Fibroblast of lung (primary cell): ENCODE results near the gene OR2T10. TPM values are rescaled to one million over a fixed set of nuclear protein-coding genes. Genes with fewer than 3 reads are reported as not detected.
"Not testable (repeated sequence)": the region's sequence is repeated elsewhere in the genome, so short reads cannot be mapped to it uniquely, and the experiment has no call there.

Experiments used
- DNase-seq, 2 donors: peaks; one replicate each; pipeline versions ENCODE4 v3.0.0 to v3.0.0-alpha.2; 2010; ENCODE audit warnings: low read depth in 2 of 2
- H2AFZ ChIP-seq: 2 replicates; pipeline ENCODE4 v1.5.1; 2012; ENCODE audit warnings: low read length, control low read depth, inconsistent platforms
- H3K27ac ChIP-seq: 2 replicates; pipeline ENCODE4 v1.5.1; 2011; ENCODE audit warnings: low read length, control low read depth; ENCODE audit not compliant: insufficient read depth
- H3K27me3 ChIP-seq: 2 replicates; pipeline ENCODE4 v1.5.1; 2011; ENCODE audit warnings: mild to moderate bottlenecking, low read length; ENCODE audit not compliant: control insufficient read depth, insufficient read depth
- H3K36me3 ChIP-seq: 2 replicates; pipeline ENCODE4 v1.5.1; 2011; ENCODE audit warnings: low read length; ENCODE audit not compliant: control insufficient read depth, insufficient read depth
- H3K4me1 ChIP-seq: 2 replicates; pipeline ENCODE4 v1.5.1; 2011; ENCODE audit warnings: low read length; ENCODE audit not compliant: control insufficient read depth, insufficient read depth; ENCODE audit errors: extremely low read depth
- H3K4me2 ChIP-seq: 2 replicates; pipeline ENCODE4 v1.5.1; 2011; ENCODE audit warnings: low read length, control low read depth; ENCODE audit not compliant: insufficient read depth; ENCODE audit errors: extremely low read depth
- H3K4me3 ChIP-seq, 4 experiments: fragments of 200-600 bp in 1 of 4; sonication (generic) in 1 of 4; replicated peaks in 1 of 4; 2 replicates each; pipeline ENCODE4 v1.5.1; 2011 to 2016; ENCODE audit warnings: low read length in 4 of 4, low read depth in 3 of 4, mild to moderate bottlenecking in 3 of 4, control low read depth in 2 of 4, inconsistent platforms in 1 of 4, mixed read lengths in 1 of 4; ENCODE audit not compliant: insufficient read depth in 1 of 4; ENCODE audit errors: control extremely low read depth in 1 of 4
- H3K79me2 ChIP-seq: 2 replicates; pipeline ENCODE4 v1.5.1; 2012; ENCODE audit warnings: mild to moderate bottlenecking, low read length, inconsistent platforms; ENCODE audit not compliant: control insufficient read depth, insufficient read depth
- H3K9ac ChIP-seq: 2 replicates; pipeline ENCODE4 v1.5.1; 2011; ENCODE audit warnings: mild to moderate bottlenecking, low read length, control low read depth; ENCODE audit not compliant: insufficient read depth
- H3K9me3 ChIP-seq: 2 replicates; pipeline ENCODE4 v1.5.1; 2012; ENCODE audit warnings: low read depth, low read length; ENCODE audit not compliant: control insufficient read depth, insufficient read depth
- H4K20me1 ChIP-seq: 2 replicates; pipeline ENCODE4 v1.5.1; 2011; ENCODE audit warnings: low read length; ENCODE audit not compliant: control insufficient read depth, insufficient read depth; ENCODE audit errors: extremely low read depth
- polyA plus RNA-seq, 2 donors: library from polyadenylated mRNA; depleted of rRNA in 1 of 2; stranded (reverse) in 1 of 2; unstranded in 1 of 2; fragments of >200 nt; gene quantifications; 2 replicates each; pipeline ENCODE4 v1.2.1, GENCODE V29; 2011 to 2012; ENCODE audit warnings: missing spikeins in 1 of 2
- total RNA-seq: library from RNA; depleted of rRNA; stranded (reverse); fragments of >200 nt; gene quantifications from 2 replicates; pipeline ENCODE4 v1.2.1, GENCODE V29; 2014

The OR2T10 gene
- total and polyA plus RNA-seq, 2 donors (not counting 1 experiment from before 2014, with no cell fraction given), result not detected

DNA sequence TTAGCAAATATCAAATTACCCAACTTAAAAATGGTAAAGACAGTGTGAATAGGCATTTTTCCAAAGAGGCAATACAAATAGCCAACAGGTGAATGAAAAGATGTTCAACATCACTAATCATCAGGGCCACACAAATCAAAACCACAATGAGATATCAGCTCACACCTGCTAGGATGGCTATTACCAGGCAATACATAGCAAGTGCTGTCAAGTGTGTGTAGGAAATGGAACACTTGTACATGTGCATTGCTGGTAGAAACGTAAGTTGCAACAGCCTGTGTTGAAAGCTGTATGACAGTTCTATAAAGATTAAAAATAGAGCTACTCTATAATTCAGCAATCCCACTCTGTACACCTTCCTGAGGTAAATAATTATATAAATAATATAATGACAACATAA lies 25.5 kb downstream of the OR2T10 start:
- not testable (repeated sequence) for DNase-seq, H3K4me2 ChIP-seq, H3K4me1 ChIP-seq, H3K79me2 ChIP-seq, H3K4me3 ChIP-seq, H3K9me3 ChIP-seq, H3K9ac ChIP-seq, H3K27ac ChIP-seq, H3K36me3 ChIP-seq, H3K27me3 ChIP-seq, H4K20me1 ChIP-seq, H2AFZ ChIP-seq

DNA sequence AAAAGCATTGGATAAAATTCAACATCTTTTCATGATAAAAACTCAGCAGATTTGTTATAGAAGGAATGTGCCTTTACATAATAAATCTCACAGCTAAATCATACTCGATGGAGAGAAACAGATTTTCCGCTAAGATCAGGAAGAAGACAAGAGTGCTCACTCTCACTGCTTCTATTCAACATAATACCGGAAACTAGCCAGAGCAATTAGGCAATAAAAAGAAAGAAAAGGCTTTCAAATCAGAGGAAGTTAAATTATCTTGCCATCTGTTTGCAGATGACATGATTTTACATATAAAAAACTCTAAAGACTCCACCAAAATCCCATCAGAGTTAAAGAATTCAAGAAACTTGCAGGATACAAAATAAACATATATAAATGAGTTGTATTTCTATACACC lies 26.7 kb downstream of the OR2T10 start:
- DNase-seq, H3K4me1 ChIP-seq, H4K20me1 ChIP-seq, H3K4me2 ChIP-seq, H2AFZ ChIP-seq, H3K36me3 ChIP-seq, H3K27me3 ChIP-seq, H3K27ac ChIP-seq, H3K79me2 ChIP-seq, H3K4me3 ChIP-seq, H3K9ac ChIP-seq, H3K9me3 ChIP-seq: not testable (repeated sequence)

DNA sequence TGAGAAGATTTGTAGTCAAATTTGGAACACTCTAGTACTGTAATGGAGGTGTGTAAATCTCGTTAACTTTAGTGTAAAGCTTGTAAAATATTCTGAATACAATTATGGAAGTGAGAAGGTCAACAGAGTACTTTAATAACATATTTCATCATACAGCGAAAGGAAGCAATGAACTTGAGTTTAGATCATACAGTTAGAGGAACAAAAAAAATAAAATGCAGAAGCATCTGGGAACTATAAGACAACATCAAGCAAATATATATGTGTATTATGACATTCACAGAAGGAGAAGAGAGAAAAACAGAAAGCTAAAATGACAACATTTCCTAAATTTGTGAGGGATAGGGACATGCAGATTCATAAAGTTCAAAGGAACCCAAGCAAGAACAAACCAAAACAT lies 28.5 kb downstream of the OR2T10 start:
- H3K4me3 ChIP-seq, H2AFZ ChIP-seq, H4K20me1 ChIP-seq, H3K4me2 ChIP-seq, H3K9ac ChIP-seq, DNase-seq, H3K36me3 ChIP-seq, H3K79me2 ChIP-seq, H3K9me3 ChIP-seq, H3K27me3 ChIP-seq, H3K4me1 ChIP-seq, H3K27ac ChIP-seq: not testable (repeated sequence)

DNA sequence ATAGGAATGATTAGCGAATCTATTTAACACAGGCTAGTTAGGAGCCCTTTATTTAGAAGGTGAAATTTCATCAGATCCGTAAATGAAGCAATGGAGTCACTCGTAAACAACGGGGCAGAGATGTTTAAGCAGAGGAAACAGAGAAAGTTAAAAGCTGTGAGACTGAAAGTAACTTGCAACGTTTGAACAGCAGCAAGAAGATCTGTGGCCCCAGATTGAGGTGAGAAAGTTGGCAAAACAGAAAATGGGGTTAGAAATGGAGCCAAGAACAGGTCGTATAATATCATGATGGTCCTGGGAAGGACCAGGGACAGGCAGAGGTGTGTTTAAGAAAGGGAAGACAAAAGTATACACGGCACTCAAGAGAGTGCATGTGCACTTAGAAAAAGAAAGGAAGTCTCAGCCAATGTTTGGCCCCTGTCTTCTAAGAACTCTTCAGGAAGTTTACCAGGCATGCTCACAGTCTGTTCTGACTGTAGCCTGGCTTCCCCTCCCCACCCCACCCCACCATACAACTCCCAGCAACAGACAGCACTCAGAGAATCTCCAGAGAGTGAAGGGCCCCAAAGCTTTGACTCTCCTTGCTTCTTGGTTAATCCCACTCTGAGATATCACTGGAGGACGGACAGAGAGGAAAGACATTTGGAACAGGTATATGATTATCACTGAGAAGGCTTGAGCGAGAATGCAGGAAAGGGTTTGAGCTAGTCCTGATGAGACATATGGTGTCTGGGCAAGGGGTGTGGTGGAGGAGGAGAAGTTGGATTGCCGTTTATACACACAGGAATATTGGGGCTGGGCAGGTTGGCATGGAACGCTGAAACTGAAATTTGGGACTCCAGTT lies 31.7 kb downstream of the OR2T10 start:
- not testable (repeated sequence) for H3K27ac ChIP-seq, H4K20me1 ChIP-seq, H3K9ac ChIP-seq, H3K4me2 ChIP-seq, H3K4me1 ChIP-seq, H2AFZ ChIP-seq, H3K79me2 ChIP-seq, H3K9me3 ChIP-seq, H3K36me3 ChIP-seq, H3K27me3 ChIP-seq, DNase-seq, H3K4me3 ChIP-seq

DNA sequence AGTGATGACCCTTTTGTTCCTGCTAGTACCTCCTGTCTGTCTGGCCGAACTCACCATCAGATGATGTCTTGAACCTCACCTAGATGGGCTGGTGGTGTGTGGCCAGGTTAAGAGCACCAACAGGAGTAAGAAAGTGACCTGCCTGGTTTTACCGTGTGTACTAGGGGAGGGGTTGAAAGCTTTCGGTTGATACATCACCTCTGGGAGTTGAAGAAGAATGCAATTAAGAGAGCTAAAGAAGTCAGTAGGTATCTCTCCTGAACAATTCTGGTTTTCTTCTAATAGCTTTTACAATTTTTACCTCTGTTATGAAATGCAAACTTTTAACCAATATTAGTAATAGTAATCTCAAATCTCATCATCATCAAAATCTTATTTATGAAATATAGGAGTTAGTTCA lies 34.8 kb downstream of the OR2T10 start, which contains the start of gene OR2T29:
Gene OR2T29, minus strand, starts transcription at position 101 of the 400 bp plus-strand sequence. CDS start 3,281 bp downstream, outside the sequence.
- not testable (repeated sequence) for DNase-seq, H3K27me3 ChIP-seq, H3K4me2 ChIP-seq, H2AFZ ChIP-seq, H3K9me3 ChIP-seq, H3K4me1 ChIP-seq, H4K20me1 ChIP-seq, H3K79me2 ChIP-seq, H3K27ac ChIP-seq, H3K36me3 ChIP-seq, H3K9ac ChIP-seq, H3K4me3 ChIP-seq

DNA sequence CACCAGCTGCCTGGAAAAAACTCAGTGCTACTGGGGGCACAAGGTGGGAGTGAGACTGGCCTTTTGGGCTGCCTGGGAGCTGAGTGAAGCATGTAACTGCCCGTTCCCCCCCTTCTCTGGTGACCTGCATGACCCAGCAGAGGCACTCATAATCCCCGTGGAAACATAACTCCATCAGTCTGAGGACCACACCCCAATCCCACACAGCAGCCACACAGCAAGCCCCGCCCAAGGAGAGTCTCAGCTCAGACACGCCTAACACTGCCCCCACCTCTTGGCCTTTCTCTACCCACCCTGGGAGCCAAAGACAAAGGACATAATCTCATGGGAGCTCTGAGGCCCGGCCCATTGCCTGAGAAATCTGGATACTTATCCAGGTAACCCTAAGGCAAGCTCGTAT lies 46.5 kb downstream of the OR2T10 start:
- not testable (repeated sequence) for H3K9me3 ChIP-seq, H3K79me2 ChIP-seq, H3K4me2 ChIP-seq, H3K9ac ChIP-seq, H3K27ac ChIP-seq, H3K36me3 ChIP-seq, H3K4me1 ChIP-seq, H3K27me3 ChIP-seq, H3K4me3 ChIP-seq, H4K20me1 ChIP-seq, DNase-seq, H2AFZ ChIP-seq

DNA sequence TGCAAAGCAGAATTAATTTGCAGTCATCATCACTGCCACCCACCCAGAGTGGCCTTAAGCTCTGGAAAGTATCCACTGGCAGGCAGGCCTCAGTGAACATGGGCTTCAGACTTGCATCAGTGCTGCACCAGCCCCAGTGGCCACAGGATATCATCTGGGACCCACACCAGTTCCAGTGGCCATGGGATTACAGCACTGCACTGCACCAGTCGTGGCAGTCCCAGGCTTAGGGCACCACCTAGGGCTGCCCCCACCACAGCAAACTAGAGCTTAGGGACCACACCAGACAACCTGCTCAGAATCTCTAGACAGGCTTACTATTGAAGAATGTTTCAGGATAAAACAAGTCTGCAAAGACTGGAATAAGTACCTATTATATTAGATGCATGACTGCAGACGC lies 50.1 kb downstream of the OR2T10 start:
- H3K79me2 ChIP-seq, H3K27ac ChIP-seq, H3K4me2 ChIP-seq, H2AFZ ChIP-seq, H3K36me3 ChIP-seq, H3K4me1 ChIP-seq, H3K9ac ChIP-seq, H3K9me3 ChIP-seq, H4K20me1 ChIP-seq, H3K4me3 ChIP-seq, DNase-seq, H3K27me3 ChIP-seq: not testable (repeated sequence)
